PC-9 (cell line): ENCODE data around the gene KIF24. TPM values are rescaled to one million over a fixed set of nuclear protein-coding genes. Genes with fewer than 3 reads are reported as not detected.
A peak's percentile ranks its signal among the peaks of the same experiment; 100 is the strongest.

ENCODE experiments used
- BruUV-seq: library from RNA; stranded (reverse); fragments of 400-500 nt; replicated peaks from 2 replicates; lab custom pipeline; 2021; lab: Mats Ljungman, UMichigan
- CTCF ChIA-PET: fragments of 300-600 bp; sonication (Branson Sonifier 250); formaldehyde crosslinking; loops from one replicate; lab custom pipeline; 2022; ENCODE audit warnings: antibody characterized with exemption; lab: Charles Lee
- POLR2A ChIA-PET: fragments of 300-600 bp; sonication (Branson Sonifier 250); formaldehyde crosslinking; loops from one replicate; lab custom pipeline; 2022; ENCODE audit warnings: antibody characterized with exemption; ENCODE audit not compliant: unreplicated experiment; lab: Charles Lee
- DNase-seq, 2 experiments: peaks; one replicate each; pipeline versions ENCODE4 v3.0.0 to v3.0.0-alpha.2; 2015 to 2022; ENCODE audit warnings: mixed read lengths in 1 of 2
- H2AFZ ChIP-seq: fragments of 200-600 bp; sonication (generic); 2 replicates; pipeline ENCODE4 v1.8.1; 2017; ENCODE audit warnings: antibody characterized with exemption
- H3F3A ChIP-seq: fragments of 200-600 bp; sonication (generic); 2 replicates; pipeline ENCODE4 v1.8.1; 2017; ENCODE audit warnings: antibody characterized with exemption, mild to moderate bottlenecking, low read depth; ENCODE audit not compliant: insufficient read depth
- H3K27ac ChIP-seq: fragments of 200-600 bp; sonication (generic); 2 replicates; pipeline ENCODE4 v1.6.1; 2016; ENCODE audit warnings: mixed run types
- H3K27me3 ChIP-seq: fragments of 200-600 bp; sonication (generic); 2 replicates; pipeline ENCODE4 v1.6.1; 2016; ENCODE audit warnings: low read depth, mixed run types; ENCODE audit not compliant: insufficient read depth
- H3K36me3 ChIP-seq: fragments of 200-600 bp; sonication (generic); 2 replicates; pipeline ENCODE4 v1.6.1; 2016; ENCODE audit warnings: low read depth, mixed run types
- H3K4me1 ChIP-seq: fragments of 200-600 bp; sonication (generic); replicated peaks from 2 replicates; pipeline ENCODE4 v1.6.1; 2016; ENCODE audit warnings: mixed run types; ENCODE audit not compliant: insufficient read depth
- H3K4me2 ChIP-seq: fragments of 200-600 bp; sonication (generic); 2 replicates; pipeline ENCODE4 v1.6.1; 2017; ENCODE audit warnings: mixed run types
- H3K4me3 ChIP-seq: fragments of 200-600 bp; sonication (generic); 2 replicates; pipeline ENCODE4 v1.6.1; 2016; ENCODE audit warnings: mixed run types
- H3K79me2 ChIP-seq: fragments of 200-600 bp; sonication (generic); 2 replicates; pipeline ENCODE4 v1.6.1; 2017; ENCODE audit warnings: low read depth, mixed run types
- H3K9me2 ChIP-seq: fragments of 200-600 bp; sonication (generic); 2 replicates; pipeline ENCODE4 v1.8.1; 2017; ENCODE audit warnings: mild to moderate bottlenecking; ENCODE audit not compliant: insufficient read depth
- H3K9me3 ChIP-seq: fragments of 200-600 bp; sonication (generic); 2 replicates; pipeline ENCODE4 v1.8.1; 2016; ENCODE audit warnings: low read depth; ENCODE audit not compliant: insufficient read depth
- H4K20me1 ChIP-seq: fragments of 200-600 bp; sonication (generic); 2 replicates; pipeline ENCODE4 v1.8.1; 2017; ENCODE audit not compliant: insufficient read depth
- EZH2 ChIP-seq: fragments of 200-600 bp; sonication (generic); IDR thresholded peaks from 2 replicates; pipeline ENCODE4 v1.8.0; 2017; ENCODE audit warnings: antibody characterized with exemption, low read depth
- intact Hi-C: fragments of 100-400 bp; cut with micrococcal nuclease; formaldehyde crosslinking; loops from one replicate; pipeline ENCODE4 v1.10.0; 2022; ENCODE audit not compliant: unreplicated experiment
- total RNA-seq: library from RNA; stranded (reverse); gene quantifications from 2 replicates; pipeline ENCODE4 v1.2.3, GENCODE V29; 2021
- TF ChIP-seq, protein P1 (sequence below): fragments of 200-600 bp; sonication (generic); conservative IDR thresholded peaks from 2 replicates; pipeline ENCODE4 v1.6.1; 2017; ENCODE audit warnings: mixed run types, antibody characterized with exemption, mild to moderate bottlenecking, moderate library complexity

Gene KIF24
- total RNA-seq, 1 experiment from 2014 or later, result 6.9 TPM

DNA sequence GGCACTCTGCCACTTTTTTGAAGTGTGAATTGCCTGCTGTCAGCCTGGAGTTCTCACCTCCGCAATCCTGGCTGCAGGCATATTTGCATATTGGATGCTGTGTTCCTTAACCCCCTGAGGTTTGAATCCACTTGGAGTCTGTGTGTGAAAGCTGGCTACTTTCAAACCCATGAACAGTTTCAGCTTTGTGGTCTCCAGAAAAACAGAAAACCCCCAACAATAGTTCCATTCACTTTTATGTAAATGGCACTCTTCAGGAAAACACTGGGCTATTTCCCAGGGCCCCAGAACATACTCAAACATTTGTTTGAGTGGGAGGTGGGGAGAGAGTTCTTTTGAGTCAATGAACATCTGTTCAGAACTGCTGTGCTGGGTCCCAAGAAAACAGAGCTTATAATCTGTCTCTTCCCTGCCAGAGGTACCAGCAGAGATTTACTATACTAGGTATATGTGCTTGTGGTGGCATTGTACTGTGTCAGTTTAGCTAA lies 5.3 kb upstream of the KIF24 start:
- H3K79me2 ChIP-seq, result peaks cover 11% of the 10 kb centered on the region
- CTCF ChIA-PET, result no interaction called here
- POLR2A ChIA-PET, result no interaction called here

DNA sequence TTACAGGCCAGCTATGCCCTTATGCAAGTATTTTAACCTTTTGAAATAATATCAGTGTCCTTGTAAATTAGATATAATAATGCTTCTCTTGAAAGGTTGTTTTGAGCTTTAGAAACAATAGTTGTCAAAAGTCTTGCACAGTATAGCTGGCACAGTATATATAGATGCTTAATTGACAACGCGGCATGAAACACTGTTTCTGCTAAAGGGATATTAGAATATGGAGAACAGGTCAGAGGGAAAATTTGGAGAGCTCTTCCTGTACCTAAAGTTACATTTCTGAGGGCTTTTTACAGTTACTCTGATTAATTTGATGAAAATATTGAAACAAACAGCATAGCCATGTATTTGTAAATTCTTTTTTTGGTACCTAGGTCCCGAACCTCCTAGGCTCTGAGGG lies 4.8 kb upstream of the KIF24 start:
- Histone ChIP-seq H4K20me1 (no peaks in the 10 kb centered on the region), H3K9me2 (no peaks in the 10 kb centered on the region), H3K9me3 (no peaks in the 10 kb centered on the region), H3K4me2 (no peak overlapping the region), H2AFZ (no peak overlapping the region), H3K4me3 (no peak overlapping the region), H3K79me2 (peaks cover 11% of the 10 kb centered on the region), H3F3A (0 out of 2 replicates have a peak, but pooled peaks cover 5% of the 10 kb centered on the region), H3K4me1 (peaks cover 4% of the 10 kb centered on the region; the same call in 1 of the 2 replicates), H3K27ac (no peak overlapping the region), H3K27me3 (no peaks in the 10 kb centered on the region), H3K36me3 (no peaks in the 10 kb centered on the region)
- POLR2A ChIA-PET, result no interaction called here
- BruUV-seq, result no TSS peak
- CTCF ChIA-PET, result no interaction called here
- DNase-seq, result no peak
- intact Hi-C loops, result loop anchor here (2.0 to 5.0 kb wide), 3 partner anchors 45 to 269 kb away; no protein-coding TSS in a partner anchor
- TF ChIP-seq, protein P1, sequence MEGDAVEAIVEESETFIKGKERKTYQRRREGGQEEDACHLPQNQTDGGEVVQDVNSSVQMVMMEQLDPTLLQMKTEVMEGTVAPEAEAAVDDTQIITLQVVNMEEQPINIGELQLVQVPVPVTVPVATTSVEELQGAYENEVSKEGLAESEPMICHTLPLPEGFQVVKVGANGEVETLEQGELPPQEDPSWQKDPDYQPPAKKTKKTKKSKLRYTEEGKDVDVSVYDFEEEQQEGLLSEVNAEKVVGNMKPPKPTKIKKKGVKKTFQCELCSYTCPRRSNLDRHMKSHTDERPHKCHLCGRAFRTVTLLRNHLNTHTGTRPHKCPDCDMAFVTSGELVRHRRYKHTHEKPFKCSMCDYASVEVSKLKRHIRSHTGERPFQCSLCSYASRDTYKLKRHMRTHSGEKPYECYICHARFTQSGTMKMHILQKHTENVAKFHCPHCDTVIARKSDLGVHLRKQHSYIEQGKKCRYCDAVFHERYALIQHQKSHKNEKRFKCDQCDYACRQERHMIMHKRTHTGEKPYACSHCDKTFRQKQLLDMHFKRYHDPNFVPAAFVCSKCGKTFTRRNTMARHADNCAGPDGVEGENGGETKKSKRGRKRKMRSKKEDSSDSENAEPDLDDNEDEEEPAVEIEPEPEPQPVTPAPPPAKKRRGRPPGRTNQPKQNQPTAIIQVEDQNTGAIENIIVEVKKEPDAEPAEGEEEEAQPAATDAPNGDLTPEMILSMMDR, result no peak
- no peak for TF ChIP-seq EZH2

More for the DNA sequence above, 5.3 kb upstream of the KIF24 start:
- H3K4me3 ChIP-seq, result no peak overlapping the region
- no peaks in the 10 kb centered on the region for H4K20me1 ChIP-seq
- TF ChIP-seq, protein P1, result no peak
- no peak for TF ChIP-seq EZH2
- H3K4me2 ChIP-seq, result no peak overlapping the region
- no peaks in the 10 kb centered on the region for H3K36me3 ChIP-seq
- intact Hi-C loops, result loop anchor here (5.0 kb wide), 1 partner anchor 213 kb away; no protein-coding TSS in a partner anchor
- no peak overlapping the region for H3K27ac ChIP-seq
- BruUV-seq, result no TSS peak
- H3K9me3 ChIP-seq, result no peaks in the 10 kb centered on the region
- H3K4me1 ChIP-seq, result peaks cover 4% of the 10 kb centered on the region; the same call in 1 of the 2 replicates
- DNase-seq, result no peak
- 0 out of 2 replicates have a peak, but pooled peaks cover 5% of the 10 kb centered on the region for H3F3A ChIP-seq
- no peak overlapping the region for H2AFZ ChIP-seq
- H3K9me2 ChIP-seq, result no peaks in the 10 kb centered on the region
- H3K27me3 ChIP-seq, result no peaks in the 10 kb centered on the region

GRCh38 chr9:34332076-34332964 lies 3.3 kb upstream of the KIF24 start:
- peaks cover 4% of the 10 kb centered on the region; the same call in 1 of the 2 replicates for H3K4me1 ChIP-seq
- H3K79me2 ChIP-seq, result peaks cover 23% of the 10 kb centered on the region
- no peaks in the 10 kb centered on the region for H4K20me1 ChIP-seq
- CTCF ChIA-PET, result interaction anchor here (1.3 kb wide), 1 partner anchor 259 kb away, joined by 4 read pairs; no protein-coding TSS in a partner anchor
- DNase-seq, result no peak
- TF ChIP-seq, protein P1, result peak; percentile 50
- no peak for TF ChIP-seq EZH2
- H3K36me3 ChIP-seq, result no peaks in the 10 kb centered on the region
- 0 out of 2 replicates have a peak, but pooled peaks cover 5% of the 10 kb centered on the region for H3F3A ChIP-seq
- POLR2A ChIA-PET, result interaction anchor here (0.6 kb wide), 1 partner anchor 23 kb away, joined by 9 read pairs; no protein-coding TSS in a partner anchor
- no TSS peak for BruUV-seq
- H3K27ac ChIP-seq, result no peak overlapping the region
- no peak overlapping the region for H3K4me3 ChIP-seq
- no peaks in the 10 kb centered on the region for H3K9me2 ChIP-seq
- H3K4me2 ChIP-seq, result no peak overlapping the region
- intact Hi-C loops, result loop anchor here (2.0 to 5.0 kb wide), 3 partner anchors 46 to 270 kb away; no protein-coding TSS in a partner anchor
- H3K9me3 ChIP-seq, result no peaks in the 10 kb centered on the region
- H2AFZ ChIP-seq, result no peak overlapping the region
- H3K27me3 ChIP-seq, result no peaks in the 10 kb centered on the region
